K562 (cell line): Measurements from ENCODE around the gene NES. TPM values are rescaled to one million over a fixed set of nuclear protein-coding genes. Genes with fewer than 3 reads are reported as not detected.

Experiments used
- ATAC-seq: fragments of 200-7000 bp; cut with Tn5 transposase; 3 replicates; pipeline ENCODE4 v1.9.1; 2020; ENCODE audit warnings: moderate library complexity
- BruUV-seq: library from RNA; stranded (reverse); fragments of 400-500 nt; replicated peaks from 2 replicates; lab custom pipeline; 2021; lab: Mats Ljungman, UMichigan
- CTCF ChIA-PET: fragments of 300-600 bp; formaldehyde crosslinking; extraction: SDS; loops from one replicate; lab custom pipeline; 2021; ENCODE audit warnings: low intra/inter-chr PET ratio; lab: Yijun Ruan, JAX
- POLR2A ChIA-PET: fragments of 300-600, 350-650 bp; sonication (Branson Sonifier 250); formaldehyde crosslinking; extraction: SDS; loops from one replicate; lab custom pipeline; 2021; ENCODE audit warnings: antibody characterized with exemption, inconsistent platforms; lab: Yijun Ruan, JAX
- DNase-seq, 4 experiments: peaks; one replicate each; pipeline versions ENCODE4 v3.0.0 to v3.0.0-alpha.2; 2011 to 2018; ENCODE audit warnings: low spot score in 3 of 4, mixed read lengths in 3 of 4; ENCODE audit errors: extremely low read depth in 1 of 4
- FAIRE-seq: peaks from 2 replicates; lab custom pipeline; 2011; peaks lifted over from hg19 to GRCh38; lab: Jason Lieb, UNC
- H2AFZ ChIP-seq: 2 replicates; pipeline ENCODE4 v1.6.0; 2011; ENCODE audit warnings: low read depth, low read length, control low read depth, inconsistent platforms
- H3K27ac ChIP-seq: fragments of 200-600 bp; 3 replicates; pipeline ENCODE4 v1.8.0; 2011; ENCODE audit warnings: low read depth, mild to moderate bottlenecking, control low read depth, inconsistent platforms, low read length, moderate library complexity, mixed read lengths; ENCODE audit errors: extremely low read depth
- H3K27me3 ChIP-seq, 2 experiments: fragments of 300-600 bp in 1 of 2; 2 replicates in 1 of 2; 3 replicates in 1 of 2; pipeline versions ENCODE4 v1.6.0 to v1.8.0; 2011; ENCODE audit warnings: inconsistent platforms in 2 of 2, low read length in 2 of 2, mild to moderate bottlenecking in 1 of 2, mixed read lengths in 1 of 2, moderate library complexity in 1 of 2; ENCODE audit not compliant: control insufficient read depth in 2 of 2, insufficient read depth in 2 of 2
- H3K36me3 ChIP-seq: fragments of 300-600 bp; 3 replicates; pipeline ENCODE4 v1.8.0; 2011; ENCODE audit warnings: mild to moderate bottlenecking, low read length, inconsistent platforms; ENCODE audit not compliant: control insufficient read depth, insufficient read depth
- H3K4me1 ChIP-seq, 2 experiments: fragments of 200-600 bp in 1 of 2; replicated peaks in 1 of 2; 2 replicates in 1 of 2; 3 replicates in 1 of 2; pipeline versions ENCODE4 v1.5.1 to v1.8.0; 2011; ENCODE audit warnings: inconsistent platforms in 2 of 2, low read length in 2 of 2, mild to moderate bottlenecking in 1 of 2, mixed read lengths in 1 of 2, moderate library complexity in 1 of 2; ENCODE audit not compliant: control insufficient read depth in 2 of 2, insufficient read depth in 2 of 2
- H3K4me2 ChIP-seq: 2 replicates; pipeline ENCODE4 v1.6.1; 2011; ENCODE audit warnings: low read length, control low read depth, inconsistent platforms, mixed read lengths; ENCODE audit not compliant: insufficient read depth
- H3K4me3 ChIP-seq: fragments of 200-600 bp; sonication (generic), shearing (Covaris generic); 2 replicates; pipeline ENCODE4 v1.5.1; 2016; ENCODE audit warnings: control low read depth, inconsistent platforms
- H3K79me2 ChIP-seq: fragments of 200-600 bp; 3 replicates; pipeline ENCODE4 v1.8.0; 2011; ENCODE audit warnings: low read length, inconsistent platforms; ENCODE audit not compliant: control insufficient read depth, insufficient read depth
- H3K9ac ChIP-seq, 2 experiments: 2 replicates each; pipeline versions ENCODE4 v1.6.0 to v1.6.1; 2011; ENCODE audit warnings: low read depth in 2 of 2, low read length in 2 of 2, control low read depth in 1 of 2, inconsistent platforms in 1 of 2, mild to moderate bottlenecking in 1 of 2, mixed read lengths in 1 of 2; ENCODE audit not compliant: insufficient read depth in 1 of 2
- H3K9me1 ChIP-seq: one replicate; pipeline ENCODE4 v1.6.0; 2011; ENCODE audit warnings: inconsistent platforms, mild to moderate bottlenecking, low read length, moderate library complexity; ENCODE audit not compliant: control insufficient read depth, insufficient read depth
- H3K9me3 ChIP-seq: replicated peaks from 2 replicates; pipeline ENCODE4 v1.5.1; 2011; ENCODE audit warnings: low read depth, low read length, inconsistent platforms; ENCODE audit not compliant: control insufficient read depth, insufficient read depth
- H4K20me1 ChIP-seq: replicated peaks from 2 replicates; pipeline ENCODE4 v1.6.1; 2011; ENCODE audit warnings: low read length, inconsistent platforms, mixed read lengths; ENCODE audit not compliant: control insufficient read depth, insufficient read depth
- ATF6 ChIP-seq: sonication (generic); formaldehyde crosslinking; IDR thresholded peaks from 2 replicates; pipeline ENCODE4 v1.4.0; 2020; ENCODE audit warnings: mild to moderate bottlenecking, missing genetic modification reagents
- CTCF ChIP-seq, 3 experiments: IDR thresholded peaks in 2 of 3; conservative IDR thresholded peaks in 1 of 3; 2 replicates each; pipeline ENCODE4 v1.5.1; 2011 to 2012; ENCODE audit warnings: low read length in 3 of 3, mild to moderate bottlenecking in 3 of 3, control low read depth in 2 of 3, improper control_type of control experiment in 1 of 3, inconsistent platforms in 1 of 3, low read depth in 1 of 3, mixed read lengths in 1 of 3, moderate library complexity in 1 of 3; ENCODE audit not compliant: insufficient read depth in 2 of 3
- FOXK2 ChIP-seq, 2 experiments: fragments of 450-650 bp; IDR thresholded peaks in 1 of 2; conservative IDR thresholded peaks in 1 of 2; 2 replicates each; pipeline ENCODE4 v1.6.1; 2016; ENCODE audit warnings: low read depth in 2 of 2, mild to moderate bottlenecking in 1 of 2
- JUN ChIP-seq, 2 experiments: sonication (generic) in 1 of 2; formaldehyde crosslinking in 1 of 2; IDR thresholded peaks; 2 replicates each; pipeline versions ENCODE4 v1.6.1 to v1.8.0; 2012 to 2022; ENCODE audit warnings: borderline replicate concordance in 2 of 2, mild to moderate bottlenecking in 2 of 2, improper control_type of control experiment in 1 of 2, low read depth in 1 of 2, low read length in 1 of 2, missing genetic modification reagents in 1 of 2
- LARP7 ChIP-seq: fragments of 450-650 bp; IDR thresholded peaks from 2 replicates; pipeline ENCODE4 v1.6.1; 2016
- PHB2 ChIP-seq: fragments of 450-650 bp; IDR thresholded peaks from 2 replicates; pipeline ENCODE4 v1.6.1; 2017; ENCODE audit warnings: low read depth
- ZNF143 ChIP-seq: sonication (generic); formaldehyde crosslinking; IDR thresholded peaks from 2 replicates; pipeline ENCODE4 v1.9.0; 2022; ENCODE audit warnings: mild to moderate bottlenecking, missing genetic modification reagents
- ZNF644 ChIP-seq: fragments of 200-800 bp; sonication (Bioruptor generic); IDR thresholded peaks from 2 replicates; pipeline ENCODE4 v1.6.1; 2016; ENCODE audit warnings: low read depth, missing genetic modification characterization, missing compliant biosample characterization
- WGBS: fragments of 100-300 bp; shearing (Covaris generic); methylation state at CpG from one replicate; pipeline ENCODE4 v1.1.6; 2016; ENCODE audit warnings: low coverage, mixed read lengths; ENCODE audit not compliant: insufficient coverage; ENCODE audit errors: missing lambda C conversion rate; 5-methylcytosine and 5-hydroxymethylcytosine counted together
- in situ Hi-C: fragments of 300-500 bp; cut with MboI; formaldehyde crosslinking; loops from 4 replicates; pipeline ENCODE4 v1.15.0; 2018; ENCODE audit warnings: inconsistent platforms, mixed read lengths
- intact Hi-C: fragments of 100-400 bp; cut with micrococcal nuclease; formaldehyde crosslinking; loops from 2 replicates; pipeline ENCODE4 v1.14.2; 2022
- polyA plus RNA-seq, 8 experiments: library from polyadenylated mRNA; depleted of rRNA in 4 of 8; stranded (reverse) in 5 of 8; unstranded in 3 of 8; fragments of >200 nt; fragmentation: Nextera tagmentation in 2 of 8; fragmentation: Illumina TruSeq in 1 of 8; extraction: Ambion mirVana in 2 of 8; extraction: Trizol in 1 of 8; gene quantifications; 2 replicates each; pipeline versions ENCODE4 v1.2.1 to v1.2.3, GENCODE V29; 2011 to 2014; ENCODE audit warnings: inconsistent platforms in 1 of 8, missing spikeins in 1 of 8
- total RNA-seq, 7 experiments: library from RNA; depleted of rRNA in 6 of 7; stranded (reverse); fragments of >200 nt in 6 of 7; fragmentation: Illumina TruSeq in 2 of 7; extraction: Trizol in 2 of 7; gene quantifications; 2 replicates each; pipeline versions ENCODE4 v1.2.1 to v1.2.3, GENCODE V29; 2011 to 2021; ENCODE audit warnings: low replicate concordance in 1 of 7

The NES gene
- total and polyA plus RNA-seq, 9 of the 15 experiments (the other 6 are each of a cell fraction or from before 2014, with no cell fraction given), result 0.10 to 8.6 (median 4.2) TPM

- 51% methylated on average over 4 of the region's 4 CpGs for WGBS
- H3K4me3 ChIP-seq, result no peak overlapping the region
- H3K4me1 ChIP-seq, result peaks cover 7 to 22% of the 10 kb centered on the region in 2 experiments; a peak in 4 of 5 replicates
- DNase-seq, result no peak
- no peaks in the 10 kb centered on the region for H4K20me1 ChIP-seq
- H3K9me1 ChIP-seq, result no peaks in the 10 kb centered on the region
- POLR2A ChIA-PET, result interaction anchor here (1.2 kb wide), 1 partner anchor 19 kb away, joined by 4 read pairs; no protein-coding TSS in a partner anchor
- no peak overlapping the region for H3K27ac ChIP-seq
- in situ Hi-C loops (no loop called here), intact Hi-C loops (no loop called here)
- no peaks in the 10 kb centered on the region for H3K79me2 ChIP-seq
- H3K4me2 ChIP-seq, result no peak overlapping the region
- CTCF ChIA-PET, result no interaction called here
- no TSS peak for BruUV-seq
- TF ChIP-seq ZNF644, result no peak
- no peak for TF ChIP-seq JUN (IDR thresholded peaks at IDR 0.05; ENCODE audit: borderline replicate concordance, low read depth, low read length)
- TF ChIP-seq JUN (CRISPR knock-in tag; IDR thresholded peaks at IDR 0.05; ENCODE audit: borderline replicate concordance), result no peak
- TF ChIP-seq CTCF (IDR thresholded peaks at IDR 0.05 in 2 of 3, conservative IDR thresholded peaks at IDR 0.05 in 1 of 3; ENCODE audit: insufficient read depth in 2 of 3, low read depth in 1 of 3, low read length in 3 of 3), result no peak
- TF ChIP-seq ATF6 (CRISPR knock-in tag), result no peak
- no peak for TF ChIP-seq ZNF143 (CRISPR knock-in tag)
- no peak for TF ChIP-seq LARP7
- no peak for TF ChIP-seq FOXK2 (conservative IDR thresholded peaks at IDR 0.05 in 1 of 2, IDR thresholded peaks at IDR 0.05 in 1 of 2; ENCODE audit: low read depth in 2 of 2)
- no peak for TF ChIP-seq PHB2
- TF ChIP-seq, all 486 proteins: peak for 0
- no peaks in the 10 kb centered on the region for H3K9me3 ChIP-seq
- ATAC-seq, result no peak
- H3K36me3 ChIP-seq, result no peaks in the 10 kb centered on the region
- no peak overlapping the region for H3K9ac ChIP-seq
- H3K27me3 ChIP-seq, result no peaks in the 10 kb centered on the region
- no peak for FAIRE-seq
- H2AFZ ChIP-seq, result no peak overlapping the region
Observed at GRCh38 chr1:156709031-156709430, 31.8 kb upstream of the NES start.
